GM21529 (cell line): Measurements from ENCODE around the gene FLT3.
A peak's percentile ranks its signal among the peaks of the same experiment; 100 is the strongest.
"Not testable (repeated sequence)": the region's sequence is repeated elsewhere in the genome, so short reads cannot be mapped to it uniquely, and the experiment has no call there.

Experiments used
- ATAC-seq: cut with Tn5 transposase; IDR thresholded peaks from one replicate; pipeline ENCODE4 v1.9.1; 2021; ENCODE audit not compliant: unreplicated experiment

Gene FLT3

DNA sequence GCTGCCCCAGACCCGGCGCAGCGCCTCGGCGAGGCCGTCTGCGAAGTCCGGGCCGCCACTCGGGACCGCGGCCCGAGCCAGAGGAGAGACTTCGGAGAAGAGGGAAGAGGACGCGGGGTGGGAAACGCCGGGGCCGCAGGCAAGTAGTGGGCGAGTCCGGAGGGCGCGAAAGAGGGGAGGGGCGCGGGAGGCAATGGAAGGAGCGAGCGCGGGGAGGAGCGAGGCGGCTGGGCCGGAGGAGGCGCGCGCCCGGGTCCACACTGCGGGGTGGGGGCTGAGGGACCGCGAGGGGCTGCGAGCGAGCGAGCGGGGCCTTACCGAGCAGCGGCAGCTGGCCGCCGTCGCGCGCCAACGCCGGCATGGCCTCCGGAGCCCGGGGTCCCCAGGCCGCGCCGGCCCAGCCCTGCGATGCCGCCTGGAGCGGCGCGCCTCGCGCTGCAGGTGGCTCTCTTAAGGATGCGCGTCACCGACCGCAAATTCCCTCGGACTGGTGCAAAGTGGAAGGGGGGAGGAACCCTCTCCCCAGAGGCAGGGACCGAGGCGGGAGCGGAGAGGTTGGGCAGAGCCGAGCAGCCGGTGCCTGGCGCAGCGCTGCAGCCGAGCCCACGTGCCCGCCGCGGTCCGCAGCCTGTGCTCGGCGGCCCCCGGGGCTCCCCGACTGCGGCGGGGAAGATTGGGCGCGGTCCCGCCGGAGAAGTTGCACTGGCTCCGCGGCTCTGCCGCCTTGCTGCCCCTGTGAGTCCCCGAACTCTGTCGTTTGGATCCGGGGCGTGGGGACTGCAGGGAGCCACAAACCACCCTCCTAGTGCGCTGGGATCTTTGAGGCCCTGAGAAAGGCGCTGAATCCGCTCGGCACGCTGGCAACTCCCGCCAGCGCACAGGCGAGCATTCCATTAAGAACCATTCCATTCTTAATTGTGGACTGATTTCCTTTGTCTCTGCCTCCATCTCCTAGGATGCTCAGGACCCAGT is at the start of gene FLT3:
TSS of gene FLT3 (minus strand) at position 427 of the 972 bp plus-strand sequence. CDS start at position 361, 66 bp downstream.
- peak; percentile 77 for ATAC-seq

DNA sequence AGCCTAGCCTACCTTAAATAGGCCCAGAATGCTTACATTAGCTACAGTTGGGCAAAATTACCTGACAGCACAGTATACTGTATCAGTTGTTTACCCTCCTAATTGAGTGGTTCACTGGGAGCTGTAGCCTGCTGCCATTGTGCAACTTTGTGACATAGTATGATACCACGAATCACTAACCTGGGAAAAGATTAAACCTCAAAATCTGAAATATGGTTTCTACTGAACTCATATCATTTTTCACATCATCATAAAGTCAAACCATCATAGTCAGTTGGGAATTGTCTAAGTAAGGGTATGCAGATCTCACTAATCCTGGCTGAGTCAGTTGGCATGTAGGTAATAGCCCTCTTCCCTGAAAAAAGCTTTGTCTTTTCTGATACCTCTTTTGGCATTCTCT is 47.1 kb upstream of the FLT3 start:
- no peak for ATAC-seq

DNA sequence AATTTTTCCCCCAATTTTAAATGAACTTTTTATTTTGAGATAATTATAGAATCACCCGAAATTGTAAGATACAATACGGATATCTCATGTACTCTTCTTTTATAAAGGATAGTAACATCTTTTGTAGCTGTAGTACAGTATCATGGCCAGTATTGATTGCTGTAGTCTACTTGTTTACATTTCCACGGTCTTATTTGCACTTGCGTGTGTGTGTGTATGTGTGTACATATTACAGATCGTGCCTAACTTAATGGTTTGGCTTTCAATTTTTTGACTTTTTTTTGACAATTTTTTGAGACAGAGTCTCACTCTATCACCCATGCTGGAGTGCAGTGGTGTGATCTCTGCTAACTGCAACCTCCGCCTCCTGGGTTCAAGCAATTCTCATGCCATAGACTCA is 44.7 kb upstream of the FLT3 start:
- no peak for ATAC-seq

DNA sequence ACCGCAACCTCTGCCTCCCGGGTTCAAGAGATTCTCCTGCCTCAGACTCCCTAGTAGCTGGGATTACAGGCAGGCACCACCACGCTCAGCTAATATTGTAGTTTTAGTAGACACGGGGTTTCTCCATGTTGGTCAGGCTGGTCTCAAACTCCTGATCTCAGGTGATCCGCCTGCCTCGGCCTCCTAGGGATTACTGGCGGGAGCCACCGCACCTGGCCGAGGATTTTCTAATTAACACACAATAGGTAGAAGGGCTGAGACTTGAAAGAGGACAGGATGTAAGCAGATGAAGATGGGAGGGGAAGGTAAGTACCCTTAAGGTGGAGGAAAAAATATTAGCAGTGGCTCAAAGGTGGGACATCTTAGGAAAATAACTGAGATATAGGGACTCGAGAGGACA is 41.2 kb upstream of the FLT3 start:
- not testable (repeated sequence) for ATAC-seq

- no peak for ATAC-seq
Observed at GRCh38 chr13:28140433-28141125, 40.2 kb upstream of the FLT3 start.

DNA sequence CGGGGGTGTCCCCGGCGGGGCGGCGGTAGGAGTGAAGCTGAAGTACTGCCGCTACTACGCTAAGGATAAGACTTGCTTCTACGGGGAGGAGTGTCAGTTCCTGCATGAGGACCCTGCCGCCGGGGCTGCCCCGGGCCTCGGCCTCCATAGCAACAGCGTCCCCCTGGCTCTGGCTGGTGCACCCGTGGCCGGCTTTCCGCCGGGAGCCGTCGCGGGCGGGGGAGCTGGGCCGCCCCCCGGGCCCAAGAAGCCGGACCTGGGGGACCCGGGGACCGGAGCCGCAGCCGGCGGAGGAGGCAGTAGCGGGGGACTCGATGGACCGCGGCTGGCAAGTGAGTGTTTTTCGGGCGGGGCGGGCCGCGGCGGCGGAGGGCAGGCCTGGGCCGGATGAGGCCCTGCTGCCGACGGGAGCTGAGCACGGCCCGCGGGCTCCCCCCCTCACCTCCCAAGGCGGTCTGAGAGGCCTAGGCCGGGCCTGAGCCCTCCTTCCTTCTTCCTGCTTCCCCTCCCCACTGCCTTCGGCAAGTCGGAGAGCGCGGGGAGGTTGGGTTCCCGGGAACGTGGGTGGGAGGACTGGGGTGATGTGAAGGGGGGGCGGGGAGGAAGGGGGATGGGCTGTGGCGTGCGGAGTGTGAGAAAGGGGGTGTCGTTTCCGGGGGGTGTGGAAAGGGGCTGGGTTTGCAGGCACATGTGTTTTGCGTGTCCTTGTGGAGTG is 38.5 kb upstream of the FLT3 start:
- ATAC-seq, result peak; percentile 60

GRCh38 chr13:28138012-28138755 is 37.8 kb upstream of the FLT3 start, which contains the start of gene PAN3:
Gene PAN3 (plus strand): TSS chr13:28138545. CDS start chr13:28138658, 113 bp downstream.
- ATAC-seq, result peak; percentile 50

DNA sequence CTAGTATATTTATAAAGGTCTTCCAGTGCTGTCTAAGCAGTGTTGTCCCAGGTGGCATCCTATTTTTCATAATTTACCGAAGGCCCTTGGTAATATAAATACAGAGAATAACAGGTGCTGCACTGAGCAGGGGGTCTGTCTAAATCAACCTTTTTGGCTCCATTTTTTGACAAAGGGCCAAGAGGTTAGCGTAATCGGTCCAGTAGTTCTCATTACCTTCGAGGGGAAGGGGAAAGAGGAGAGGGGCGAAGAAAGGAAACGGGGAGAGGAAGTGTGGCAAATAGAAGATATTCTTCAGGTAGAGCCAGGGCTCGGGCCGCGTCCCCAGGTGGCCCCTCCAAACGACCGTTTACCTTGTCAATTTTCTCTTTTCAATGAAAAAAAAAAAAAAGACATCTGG is 37.2 kb upstream of the FLT3 start:
- ATAC-seq, result no peak

GRCh38 chr13:28136916-28137315 is 36.5 kb upstream of the FLT3 start:
- ATAC-seq, result no peak

DNA sequence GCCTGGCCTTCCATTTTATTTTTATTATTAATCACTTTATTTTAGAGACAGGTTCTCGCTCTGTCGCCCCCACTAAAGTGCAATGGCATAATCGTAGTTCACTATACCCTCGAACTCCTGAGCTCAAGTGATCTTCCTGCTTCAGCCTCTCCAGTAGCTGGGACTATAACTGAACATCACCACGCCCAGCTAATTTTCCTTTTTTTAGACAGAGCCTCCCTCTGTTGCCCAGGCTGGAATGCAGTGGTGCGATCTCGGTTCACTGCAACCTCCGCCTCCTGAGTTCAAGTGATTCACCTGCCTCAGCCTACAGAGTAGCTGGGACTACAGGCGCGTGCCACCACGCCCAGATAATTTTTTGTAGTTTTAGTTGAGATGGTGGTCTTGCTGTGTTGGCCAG is 31.3 kb upstream of the FLT3 start:
- no peak for ATAC-seq

GRCh38 chr13:28129911-28130693 is 29.7 kb upstream of the FLT3 start:
- ATAC-seq, result no peak

- ATAC-seq, result no peak
Observed at GRCh38 chr13:28128926-28129325, 28.6 kb upstream of the FLT3 start.

- ATAC-seq, result no peak
Observed at GRCh38 chr13:28128030-28128429, 27.7 kb upstream of the FLT3 start.

- no peak for ATAC-seq
Observed at GRCh38 chr13:28121224-28121623, 20.8 kb upstream of the FLT3 start.

- ATAC-seq, result no peak
Observed at GRCh38 chr13:28120317-28120716, 19.9 kb upstream of the FLT3 start.

DNA sequence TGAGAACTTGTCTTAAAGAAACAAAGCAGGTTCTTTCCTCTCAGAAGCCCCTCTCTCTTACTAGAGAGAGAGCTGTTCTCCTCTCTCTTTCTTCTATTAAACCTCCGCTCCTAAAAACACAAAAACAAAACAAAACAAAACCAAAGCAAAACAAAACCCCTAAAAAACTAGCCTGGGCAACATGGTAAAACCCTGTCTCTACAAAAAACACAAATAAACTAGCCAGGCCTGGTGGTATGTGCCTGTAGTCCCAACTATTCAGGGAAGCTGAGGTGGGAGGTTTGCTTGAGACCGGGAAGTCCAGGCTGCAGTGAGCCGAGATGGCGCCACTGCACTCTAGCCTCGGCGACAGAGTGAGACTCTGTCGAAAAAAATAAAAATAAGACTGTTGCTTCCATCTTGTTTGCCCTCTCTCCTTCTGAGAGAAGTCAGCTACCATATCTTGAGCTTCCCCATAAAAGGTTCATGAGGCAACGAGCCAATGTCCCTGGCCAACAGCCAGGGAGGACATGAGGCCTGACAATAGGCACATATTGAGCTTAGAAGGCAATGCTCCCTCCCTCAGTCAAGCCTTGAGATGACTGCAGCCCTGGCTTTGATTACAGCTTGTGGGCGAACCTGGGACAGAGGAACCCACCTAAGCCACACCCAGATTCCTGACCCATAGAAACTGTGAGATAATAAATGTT is 17.5 kb upstream of the FLT3 start:
- ATAC-seq, result no peak

DNA sequence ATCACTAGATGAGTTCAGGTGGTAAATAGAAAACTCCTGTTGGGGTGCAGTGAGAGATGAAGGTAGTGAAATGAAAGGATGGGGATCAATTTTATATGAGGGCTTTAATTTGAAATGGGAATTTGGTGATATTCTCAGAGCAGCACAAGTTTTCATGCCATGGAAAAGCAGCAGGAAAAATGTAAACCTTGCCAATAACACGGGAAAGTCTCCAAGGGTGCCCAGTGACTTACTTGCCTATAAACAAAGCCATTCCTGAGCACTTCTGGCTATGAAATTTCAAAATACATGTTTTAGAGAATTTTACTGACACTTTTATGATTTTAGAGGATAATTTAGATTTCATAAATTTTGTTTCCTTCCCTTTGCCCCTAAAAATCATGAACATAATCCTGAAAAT is 16.4 kb upstream of the FLT3 start:
- no peak for ATAC-seq

DNA sequence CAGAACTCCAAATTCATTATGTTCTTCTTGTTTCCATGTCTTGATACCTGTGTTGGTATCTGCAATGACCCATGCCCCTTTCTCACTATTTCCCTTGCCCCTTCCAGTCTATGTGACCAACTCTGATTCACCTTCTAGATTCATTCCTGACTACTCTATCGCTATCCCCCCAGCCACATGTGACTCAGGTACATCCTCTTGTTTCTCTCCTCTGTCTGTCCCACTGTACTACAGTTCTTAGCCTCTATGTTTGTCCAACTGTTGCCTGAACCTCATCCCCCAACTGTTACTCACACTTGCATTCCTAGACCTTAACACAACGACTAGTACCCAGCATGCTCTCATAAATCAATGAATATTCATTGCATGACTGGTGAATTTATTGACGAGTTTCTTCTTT is 10.0 kb upstream of the FLT3 start:
- no peak for ATAC-seq

GRCh38 chr13:28106976-28107375 is 6.6 kb upstream of the FLT3 start:
- ATAC-seq, result no peak
